IPS-11a (cell line): ENCODE measurements around the gene CFAP20DC.
"Not testable (repeated sequence)": the region's sequence is repeated elsewhere in the genome, so short reads cannot be mapped to it uniquely, and the experiment has no call there.

Source experiments
- H3K4me3 ChIP-seq: one replicate; pipeline ENCODE4 v1.5.1; 2013; ENCODE audit warnings: low read depth, low read length, control low read depth

Gene CFAP20DC

DNA sequence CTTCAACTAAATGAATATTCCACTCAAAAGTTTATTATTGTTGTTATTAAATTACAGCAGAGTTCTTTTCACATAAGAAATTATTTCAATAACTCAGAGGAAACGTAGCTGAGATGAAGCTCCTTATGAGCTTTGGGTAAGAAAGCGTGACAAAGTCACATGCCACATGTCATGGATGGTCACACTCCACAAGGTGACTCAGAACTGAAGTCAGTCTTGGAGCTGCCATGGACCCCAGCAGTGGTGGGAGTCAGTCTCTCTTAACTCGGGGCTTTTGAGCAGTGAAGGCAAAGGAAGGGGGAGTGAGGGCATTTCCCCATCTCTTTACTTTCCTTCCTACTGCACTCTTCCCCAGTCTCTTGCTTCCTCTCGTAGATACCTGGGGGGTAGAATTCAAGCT, 295.8 kb downstream of the CFAP20DC start:
- H3K4me3 ChIP-seq: no peak overlapping the region

DNA sequence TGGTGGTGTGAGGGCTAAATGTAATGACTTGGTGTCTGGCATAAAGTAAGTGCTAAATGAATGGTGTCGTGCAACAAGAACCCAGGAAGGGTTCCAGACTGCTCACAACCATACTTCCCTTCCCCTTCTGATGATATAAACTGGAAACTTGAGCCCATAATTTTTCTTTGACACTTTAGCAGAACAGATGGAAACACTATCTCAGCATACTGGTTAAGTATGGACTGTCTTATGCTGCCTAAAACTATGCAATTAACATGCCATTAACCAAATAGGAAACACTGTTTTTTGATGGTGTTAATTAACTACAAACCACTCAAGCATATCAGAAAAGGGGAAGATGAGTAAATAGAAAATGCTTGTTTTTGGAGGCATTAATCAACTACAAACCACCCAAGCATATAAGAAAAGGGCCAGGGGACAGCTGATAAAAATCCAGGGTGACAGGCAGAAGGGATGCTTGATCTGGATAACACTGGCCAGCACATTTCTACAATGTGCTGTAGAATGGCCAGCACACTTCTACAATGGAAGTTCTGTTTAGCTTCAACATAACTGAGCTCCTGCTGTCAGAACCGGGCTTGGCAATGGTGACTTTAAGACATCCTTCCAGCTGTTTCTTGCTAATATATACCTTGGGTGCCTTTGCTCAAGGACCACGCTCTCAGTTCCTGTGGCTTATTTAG, 297.8 kb downstream of the CFAP20DC start:
- H3K4me3 ChIP-seq: no peak overlapping the region

DNA sequence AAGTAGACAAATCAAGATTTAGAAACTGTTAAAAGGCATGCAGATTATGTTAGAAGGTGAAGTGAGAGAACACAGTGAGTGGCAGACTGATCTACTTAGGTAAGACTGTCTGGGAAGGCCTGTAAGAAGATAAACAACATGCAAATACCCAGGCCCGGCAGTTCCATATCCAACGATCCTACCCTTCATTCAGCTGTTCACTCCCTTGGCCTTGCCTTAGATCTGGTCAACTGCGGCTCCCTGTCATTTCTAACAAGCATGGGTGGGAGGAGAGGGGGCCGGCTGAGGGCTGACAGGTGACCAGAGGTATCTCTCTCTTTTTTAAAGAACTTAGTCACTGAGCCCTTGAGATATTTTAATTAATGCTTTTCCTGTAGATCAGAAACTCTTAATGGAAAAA, 298.6 kb downstream of the CFAP20DC start:
- H3K4me3 ChIP-seq: no peak overlapping the region

DNA sequence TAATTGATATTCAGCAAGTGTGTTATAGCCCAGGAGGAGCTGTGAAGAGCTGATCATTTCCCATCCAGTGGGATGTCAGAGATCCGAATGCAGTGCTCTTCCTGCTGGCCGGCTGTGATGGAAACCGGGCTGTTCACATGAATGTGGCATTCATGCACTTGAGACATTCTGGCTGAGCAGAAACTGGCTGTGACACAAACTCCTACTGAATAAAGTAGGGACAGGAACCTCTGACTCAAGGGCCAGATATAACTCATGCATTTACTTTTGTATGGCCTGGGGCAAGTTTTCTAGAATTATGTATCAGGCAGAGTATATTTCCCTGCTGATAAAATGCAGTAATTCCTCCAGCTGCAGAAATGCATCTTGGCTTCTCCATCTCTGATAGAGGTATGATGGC, 299.9 kb downstream of the CFAP20DC start:
- no peak overlapping the region for H3K4me3 ChIP-seq

DNA sequence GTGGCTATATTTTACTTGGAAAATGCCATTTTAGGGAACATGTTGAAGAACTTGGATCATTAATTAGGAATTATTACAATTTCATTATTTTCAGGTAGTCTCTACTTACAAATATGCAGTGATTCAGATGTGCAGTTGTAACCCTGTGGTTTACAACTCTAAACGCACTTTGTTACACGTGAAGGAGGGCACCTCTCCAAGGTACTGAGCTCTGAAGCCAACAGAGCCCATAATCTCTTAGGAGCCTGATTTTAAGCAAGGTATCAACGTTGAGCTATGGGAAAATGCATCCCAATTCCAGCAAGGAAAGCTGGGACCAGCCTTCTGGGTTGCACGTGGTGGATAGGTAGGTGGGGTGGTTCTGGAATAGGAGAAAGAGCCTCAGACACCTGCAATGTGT, 301.8 kb downstream of the CFAP20DC start:
- no peak overlapping the region for H3K4me3 ChIP-seq

DNA sequence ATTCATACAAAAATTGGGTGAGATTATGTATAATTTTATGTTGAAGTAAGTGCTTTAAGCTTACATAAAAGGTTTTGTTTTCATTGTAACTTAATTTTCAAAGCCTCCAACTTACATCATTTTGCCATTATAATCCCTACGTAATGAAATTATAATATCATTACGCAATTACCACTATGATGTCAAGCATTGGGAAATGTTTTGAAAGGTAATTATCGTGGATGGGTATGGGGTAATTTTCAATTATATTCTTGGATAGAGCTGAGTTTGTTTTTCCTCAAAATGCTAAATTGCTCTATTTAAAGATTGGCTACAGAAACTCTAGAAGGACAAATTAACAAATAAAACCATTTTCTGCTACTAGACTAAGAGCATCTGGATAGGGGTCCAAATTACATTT, 303.1 kb downstream of the CFAP20DC start:
- no peak overlapping the region for H3K4me3 ChIP-seq

DNA sequence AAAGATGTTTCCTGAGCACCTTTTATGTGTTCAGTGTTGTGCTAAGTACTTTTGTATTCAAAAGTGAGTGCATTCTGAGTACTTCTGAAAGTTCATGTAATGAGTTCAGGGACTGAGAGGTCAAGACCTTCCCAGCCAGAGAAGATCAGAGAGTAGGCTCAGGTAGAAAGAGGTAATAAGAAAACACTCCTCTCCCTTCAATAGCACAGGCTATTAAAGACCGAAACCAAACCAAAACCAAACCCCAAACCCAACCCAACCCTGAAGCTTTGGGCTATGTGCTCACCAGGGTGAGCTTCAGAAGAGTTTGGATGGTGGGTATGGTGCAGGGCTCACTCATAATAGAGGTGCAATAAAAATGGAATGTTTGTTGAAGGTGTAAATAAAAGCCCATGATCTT, 306.5 kb downstream of the CFAP20DC start:
- no peak overlapping the region for H3K4me3 ChIP-seq

DNA sequence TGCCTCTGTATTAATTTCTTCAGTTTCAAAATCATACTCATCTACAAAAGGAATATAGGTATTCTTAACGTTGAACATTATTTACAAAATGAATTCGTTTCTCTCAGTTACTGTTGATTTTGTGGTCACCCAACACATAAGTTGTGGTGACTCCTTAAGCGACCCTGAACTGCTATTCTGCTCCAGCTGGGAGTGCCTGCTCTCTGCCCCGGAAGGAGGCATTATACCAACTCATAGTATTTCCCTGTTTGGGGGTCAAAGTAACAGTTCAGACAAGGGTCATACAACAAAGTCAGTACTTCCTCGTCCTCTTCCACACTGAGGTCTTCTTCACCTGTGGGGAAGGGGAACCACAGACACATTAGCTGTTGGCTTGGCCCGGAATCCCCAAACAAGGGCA, 307.6 kb downstream of the CFAP20DC start:
- H3K4me3 ChIP-seq: no peak overlapping the region

DNA sequence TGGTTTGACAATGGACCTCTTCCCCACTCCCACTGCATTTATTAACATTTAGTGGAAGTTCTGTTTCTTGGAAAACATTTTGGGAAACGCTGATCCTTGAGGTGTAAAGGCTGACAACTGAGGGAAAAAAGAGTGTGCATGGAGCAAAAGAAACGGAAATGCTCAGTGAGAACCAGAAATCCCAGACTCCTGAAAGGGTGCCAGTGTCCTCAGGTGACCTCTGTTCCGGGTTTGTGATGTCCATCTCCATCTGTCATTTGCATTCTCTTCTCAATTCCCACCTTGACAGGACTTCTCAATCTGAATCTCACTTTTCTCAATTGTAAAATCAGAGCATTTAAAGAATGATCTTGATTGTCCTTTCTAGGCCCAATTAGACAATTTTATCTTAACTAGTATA, 312.2 kb downstream of the CFAP20DC start:
- H3K4me3 ChIP-seq: no peak overlapping the region

DNA sequence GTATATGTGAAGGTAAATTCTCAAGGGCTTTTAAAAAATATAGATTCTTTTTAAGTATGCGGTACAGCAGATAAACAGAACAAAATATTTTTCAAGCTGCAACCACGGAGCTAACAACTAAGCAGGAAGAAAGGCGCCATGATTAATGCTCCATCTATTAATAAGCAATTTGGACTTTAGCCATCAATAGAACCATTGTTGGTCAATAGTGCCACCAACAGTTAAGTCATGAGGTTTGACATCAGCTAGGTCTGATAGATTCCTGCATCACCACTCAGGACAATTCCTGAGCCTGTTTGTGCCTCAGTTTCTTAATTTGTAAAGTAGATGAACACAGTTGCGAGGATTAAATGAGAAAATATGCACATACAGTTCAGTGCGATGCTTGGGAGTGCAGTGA, 318.2 kb downstream of the CFAP20DC start:
- no peak overlapping the region for H3K4me3 ChIP-seq

DNA sequence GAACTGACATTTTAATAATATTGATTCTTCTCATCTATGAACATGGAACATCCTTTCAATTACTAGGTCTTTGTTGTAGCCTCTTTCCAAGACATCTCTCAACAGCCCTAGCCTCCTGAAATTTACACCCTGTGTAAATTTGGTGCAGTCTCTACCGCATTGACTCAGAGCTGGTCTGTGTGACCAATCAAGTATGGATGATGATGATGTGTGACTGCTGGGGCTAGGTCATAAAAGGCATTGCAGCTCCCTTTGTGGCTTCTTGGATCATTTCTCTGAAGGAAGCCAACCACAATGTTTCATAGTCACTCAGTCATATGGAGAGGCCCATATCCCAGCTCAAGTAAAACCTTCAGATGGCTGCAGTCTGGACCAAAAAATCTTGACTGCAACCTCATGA, 321.1 kb downstream of the CFAP20DC start:
- H3K4me3 ChIP-seq: no peak overlapping the region

DNA sequence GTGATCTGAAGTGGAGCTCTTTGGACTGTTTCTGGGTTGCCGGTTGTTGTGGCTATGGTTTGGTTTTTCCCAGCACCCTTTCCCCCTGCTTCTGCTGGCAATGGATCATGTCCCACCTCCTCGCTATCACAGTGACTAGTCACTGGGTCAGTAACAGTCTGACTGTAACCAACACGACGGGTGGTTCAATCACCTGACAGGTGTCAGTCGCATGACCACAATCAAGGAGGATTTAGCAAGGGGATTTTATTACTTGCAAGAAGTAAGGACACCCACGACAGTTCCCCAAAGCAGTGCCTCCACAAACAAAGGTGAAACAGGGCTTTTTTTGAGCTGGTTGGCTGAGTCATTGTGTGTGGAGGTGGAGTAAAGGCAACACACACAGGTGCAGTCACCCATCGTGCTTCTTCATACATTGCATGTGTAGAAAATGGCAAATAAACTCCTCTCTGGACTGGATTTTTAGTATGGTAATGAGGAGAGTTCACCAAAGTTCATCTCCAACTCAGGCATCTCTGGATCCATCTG, 324.4 kb downstream of the CFAP20DC start:
- H3K4me3 ChIP-seq: no peak overlapping the region

DNA sequence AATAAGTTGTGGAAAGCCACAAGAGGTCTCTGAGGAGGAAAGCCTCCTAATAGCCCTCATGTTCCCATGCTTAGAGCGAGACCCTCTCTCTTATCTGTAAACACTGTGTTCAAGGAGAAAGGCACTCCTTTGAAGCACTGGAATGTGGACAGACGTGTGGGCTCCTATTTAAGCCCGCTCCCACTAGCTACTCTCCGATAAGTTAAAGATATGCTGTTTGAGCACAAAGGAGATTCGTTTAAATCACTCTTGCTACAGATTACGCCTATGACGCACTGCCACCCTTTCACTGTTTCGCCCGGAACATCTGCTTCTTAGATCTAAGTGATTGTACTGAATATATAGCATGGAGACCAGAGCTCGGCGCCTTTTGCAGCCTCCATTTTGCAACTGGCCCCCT, 325.5 kb downstream of the CFAP20DC start:
- H3K4me3 ChIP-seq: no peak overlapping the region

DNA sequence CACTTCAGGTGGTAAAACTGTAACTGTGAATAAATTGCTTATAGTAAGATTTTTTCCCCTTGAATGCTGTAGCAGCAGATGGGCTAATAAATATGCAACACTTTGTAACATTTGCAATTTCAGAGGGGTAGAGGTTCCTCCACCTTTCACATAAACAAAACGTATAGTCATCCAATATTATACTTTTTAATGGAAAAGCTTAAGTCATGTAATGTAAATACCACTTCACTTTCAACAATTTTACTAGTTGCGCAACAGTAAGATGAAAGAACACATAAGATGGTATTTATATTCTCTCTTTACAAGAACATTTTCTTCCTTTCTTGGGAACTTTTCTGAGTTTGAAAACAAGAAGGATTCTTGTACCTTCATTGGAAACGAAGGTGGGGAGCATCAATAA, 326.7 kb downstream of the CFAP20DC start:
- no peak overlapping the region for H3K4me3 ChIP-seq

DNA sequence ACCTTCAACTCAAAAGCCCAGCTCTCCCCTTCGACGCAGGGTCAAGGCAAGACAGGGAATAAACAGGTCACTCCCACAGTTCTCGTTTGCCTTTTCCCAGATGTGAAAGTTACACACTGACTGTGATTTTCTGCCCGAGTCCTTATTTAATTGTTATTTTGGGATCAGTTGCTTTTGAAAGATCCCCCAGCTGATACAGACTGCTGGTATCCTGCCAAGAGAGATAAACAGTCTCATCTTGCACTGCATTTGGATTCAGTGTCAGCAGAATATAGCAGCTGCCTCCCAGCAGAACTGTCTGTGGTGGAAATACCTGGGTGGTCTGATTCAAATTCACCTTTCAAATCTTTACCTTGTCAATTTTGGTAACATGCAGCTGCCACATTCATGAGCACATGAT, 327.3 kb downstream of the CFAP20DC start:
- H3K4me3 ChIP-seq: no peak overlapping the region

DNA sequence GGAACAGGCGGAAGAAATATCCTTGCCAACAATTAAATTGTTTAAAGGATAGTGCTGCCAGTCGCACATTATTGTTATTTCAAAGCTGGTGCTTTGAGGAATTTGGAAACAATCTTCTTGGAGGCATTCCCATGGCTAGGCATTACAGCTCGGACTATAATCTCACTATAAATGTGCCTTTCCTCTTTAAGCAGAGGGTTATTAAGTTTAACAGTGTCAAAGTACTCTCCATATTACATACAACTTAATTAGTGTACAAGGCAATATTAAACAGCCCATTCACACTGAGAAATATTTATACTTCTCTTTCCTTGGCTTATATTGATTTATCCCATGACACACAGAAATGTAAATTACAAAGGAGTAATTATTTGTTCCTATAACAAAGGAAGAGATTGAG, 329.3 kb downstream of the CFAP20DC start:
- H3K4me3 ChIP-seq: no peak overlapping the region

DNA sequence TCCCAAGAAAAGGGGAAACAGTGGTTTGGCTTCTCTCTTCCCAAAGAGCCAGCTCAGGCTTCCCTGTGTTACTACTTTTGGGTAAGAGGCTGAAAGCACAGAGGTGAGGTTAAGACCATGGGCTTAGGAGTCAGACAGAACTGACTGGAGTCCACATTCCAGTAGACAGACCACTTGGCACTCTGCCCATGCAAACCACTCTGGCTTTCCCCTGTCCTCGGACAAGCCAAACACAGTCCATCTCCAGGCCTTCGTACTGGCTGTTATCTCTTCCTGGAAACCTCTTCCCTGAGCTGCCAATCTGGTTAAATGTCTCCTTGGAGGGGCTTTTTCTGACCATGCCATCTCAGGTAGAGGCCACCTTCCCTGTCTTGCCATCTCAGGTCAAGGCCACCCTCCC, 330.1 kb downstream of the CFAP20DC start:
- no peak overlapping the region for H3K4me3 ChIP-seq

DNA sequence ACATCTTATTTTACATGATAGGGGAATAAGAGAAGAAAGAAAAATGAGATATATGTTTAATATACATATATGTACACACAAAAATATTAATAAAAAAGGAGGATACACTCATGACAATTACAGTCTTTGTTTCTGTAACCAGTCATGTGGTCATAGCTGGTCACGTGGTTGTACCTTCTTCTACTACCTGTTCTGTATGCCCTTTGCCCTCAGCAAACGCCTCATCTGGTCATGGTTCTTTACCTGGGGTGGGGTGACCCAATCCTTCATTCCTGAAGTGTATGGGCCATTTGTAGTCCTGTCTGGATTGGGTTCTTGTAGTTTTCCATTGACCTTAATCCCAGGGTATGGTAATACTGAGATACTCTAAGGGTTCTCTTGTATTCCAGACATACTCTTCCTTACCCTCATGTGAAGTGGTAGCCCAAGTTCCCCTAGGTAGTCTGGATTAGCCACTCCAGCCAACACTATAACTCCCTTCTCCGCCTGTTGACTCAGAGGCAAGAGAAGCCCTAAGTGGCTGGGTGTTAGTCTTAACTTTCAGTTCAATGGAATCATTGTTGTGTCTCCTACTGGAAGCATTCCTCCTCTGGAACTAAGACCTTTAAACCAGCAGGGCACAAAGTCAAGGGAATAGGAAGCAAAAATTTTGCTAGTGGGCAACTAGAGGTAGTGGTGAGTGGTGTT, 336.0 kb downstream of the CFAP20DC start:
- no peak overlapping the region for H3K4me3 ChIP-seq

DNA sequence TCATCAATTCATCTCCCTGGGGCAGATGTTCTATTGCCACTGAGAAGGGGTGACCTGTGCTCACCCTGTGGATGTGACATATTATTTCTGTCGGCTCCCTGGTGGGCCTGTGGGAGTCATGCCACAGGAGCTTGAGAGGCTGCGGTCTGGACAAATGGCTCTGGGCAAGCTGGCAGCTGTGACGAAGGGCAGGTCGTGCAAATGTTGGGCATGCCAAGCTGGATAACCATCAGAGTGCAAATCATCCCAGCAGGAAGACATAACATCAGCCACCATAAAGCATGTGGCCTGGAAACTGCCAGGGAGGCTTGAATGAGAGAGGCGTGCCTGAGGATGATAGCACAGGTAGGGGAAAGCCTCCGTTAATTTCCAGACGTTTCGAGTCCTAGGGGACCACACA, 338.0 kb downstream of the CFAP20DC start:
- H3K4me3 ChIP-seq: no peak overlapping the region

DNA sequence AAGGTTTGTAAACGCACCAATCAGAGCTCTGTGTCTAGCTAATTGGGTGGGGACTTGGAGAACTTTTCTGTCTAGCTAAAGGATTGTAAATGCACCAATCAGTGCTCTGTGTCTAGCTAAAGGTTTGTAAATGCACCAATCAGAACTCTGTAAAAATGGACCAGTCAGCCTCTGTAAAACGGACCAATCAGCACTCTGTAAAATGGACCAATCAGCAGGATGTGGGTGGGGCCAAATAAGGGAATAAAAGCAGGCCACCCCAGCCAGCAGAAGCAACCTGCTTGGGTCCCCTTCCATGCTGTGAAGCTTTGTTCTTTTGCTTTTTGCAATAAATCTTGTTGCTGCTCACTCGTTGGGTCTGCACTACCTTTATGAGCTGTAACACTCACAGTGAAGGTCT, 340.8 kb downstream of the CFAP20DC start:
- H3K4me3 ChIP-seq: not testable (repeated sequence)

DNA sequence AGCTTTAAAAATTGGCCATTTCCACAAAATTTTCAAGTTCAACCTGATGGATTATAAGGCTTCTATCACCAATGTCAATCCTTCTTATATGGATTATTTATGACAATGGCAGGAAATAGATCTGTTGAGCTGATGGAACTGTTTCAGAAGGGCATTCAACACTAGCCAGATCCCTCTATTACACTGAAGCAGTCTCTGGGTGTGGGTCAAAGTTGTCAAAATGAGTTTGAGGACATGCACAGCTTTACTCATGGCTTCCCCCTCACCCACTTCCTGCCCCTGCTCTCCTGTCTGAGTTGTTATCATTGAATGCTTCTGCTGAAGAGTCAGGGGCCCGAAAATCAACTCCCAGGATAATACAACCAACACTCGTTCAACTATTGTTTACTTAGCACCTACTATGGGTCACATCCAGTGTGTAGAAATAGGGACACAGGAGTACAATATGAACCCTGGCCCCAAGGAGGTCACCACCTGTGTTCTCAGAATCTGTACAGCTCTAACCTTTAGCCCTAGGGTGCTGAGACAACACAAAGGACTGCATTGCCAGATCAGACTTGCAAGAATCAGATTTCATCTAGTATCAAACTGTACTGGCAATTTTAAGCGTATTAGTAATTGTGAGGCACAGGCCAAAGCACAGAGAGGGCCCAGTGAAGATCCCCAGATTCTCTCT, 341.6 kb downstream of the CFAP20DC start:
- no peak overlapping the region for H3K4me3 ChIP-seq

DNA sequence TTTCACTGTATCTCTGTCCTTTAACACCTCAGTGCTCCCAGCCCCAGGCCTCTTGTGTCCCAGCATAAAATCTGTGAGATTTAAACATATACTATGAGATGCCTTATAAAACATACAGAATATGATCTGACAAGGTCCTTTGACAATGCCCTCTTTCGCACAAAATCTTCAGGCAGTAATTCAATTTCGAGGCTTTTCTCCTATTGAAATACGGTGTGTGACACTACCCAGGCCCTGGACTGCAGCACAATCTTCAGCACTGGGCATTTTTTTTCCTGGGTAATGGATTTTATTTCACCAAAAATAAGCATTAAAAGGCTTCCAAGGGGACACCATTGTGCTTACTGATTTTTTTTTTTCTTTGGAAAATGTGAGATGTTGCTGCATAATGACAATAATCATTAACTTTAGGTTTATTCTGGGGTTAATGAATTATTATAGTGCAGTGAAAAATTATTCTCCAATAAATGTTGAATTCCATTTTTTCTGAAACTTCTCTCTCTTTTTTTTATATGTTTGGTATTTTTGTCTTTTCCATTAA, 342.4 kb downstream of the CFAP20DC start:
- no peak overlapping the region for H3K4me3 ChIP-seq
